ENCODE results near the gene TMEM14B. TPM values are rescaled to one million over a fixed set of nuclear protein-coding genes. Genes with fewer than 3 reads are reported as not detected.
"Not testable (repeated sequence)": the region's sequence is repeated elsewhere in the genome, so short reads cannot be mapped to it uniquely, and the experiment has no call there.

Gene TMEM14B
- total RNA-seq, 3 donors from 2014 or later, result 84.0 to 85.0 (median 84.4) TPM

GRCh38 chr6:10733151-10733715 is 14.4 kb upstream of the TMEM14B start:
- ATAC-seq, result no peak
- H3K4me3 Mint-ChIP-seq, result no peak overlapping the region
- H3K27me3 Mint-ChIP-seq (ENCODE audit: low read depth), result no peaks in the 10 kb centered on the region

GRCh38 chr6:10733863-10734262 is 13.7 kb upstream of the TMEM14B start:
- no peak overlapping the region for H3K4me3 Mint-ChIP-seq
- H3K36me3 Mint-ChIP-seq (ENCODE audit: insufficient read depth), result peaks cover 6% of the 10 kb centered on the region
- H3K4me1 Mint-ChIP-seq (ENCODE audit: low read depth), result peaks cover 4% of the 10 kb centered on the region
- no peak for DNase-seq
- no peak for ATAC-seq
- H3K9me3 Mint-ChIP-seq, result no peaks in the 10 kb centered on the region
- H3K27me3 Mint-ChIP-seq (ENCODE audit: low read depth), result no peaks in the 10 kb centered on the region

More at GRCh38 chr6:10733151-10733715, 14.4 kb upstream of the TMEM14B start:
- H3K4me1 Mint-ChIP-seq (ENCODE audit: low read depth), result peaks cover 4% of the 10 kb centered on the region
- H3K36me3 Mint-ChIP-seq (ENCODE audit: insufficient read depth), result peaks cover 6% of the 10 kb centered on the region
- H3K9me3 Mint-ChIP-seq, result no peaks in the 10 kb centered on the region
- no peak for DNase-seq

GRCh38 chr6:10736731-10737130 is 10.9 kb upstream of the TMEM14B start:
- H3K4me3 Mint-ChIP-seq, result no peak overlapping the region
- no peaks in the 10 kb centered on the region for H3K27me3 Mint-ChIP-seq (ENCODE audit: low read depth)
- no peak for ATAC-seq
- no peaks in the 10 kb centered on the region for H3K36me3 Mint-ChIP-seq (ENCODE audit: insufficient read depth)
- H3K9me3 Mint-ChIP-seq, result no peaks in the 10 kb centered on the region
- no peak for DNase-seq
- peaks cover 4% of the 10 kb centered on the region for H3K4me1 Mint-ChIP-seq (ENCODE audit: low read depth)

GRCh38 chr6:10740061-10740460 is 7.5 kb upstream of the TMEM14B start:
- no peaks in the 10 kb centered on the region for H3K9me3 Mint-ChIP-seq

GRCh38 chr6:10741643-10742042 is 6.0 kb upstream of the TMEM14B start:
- H3K27me3 Mint-ChIP-seq (ENCODE audit: low read depth); H3K9me3 Mint-ChIP-seq; H3K4me1 Mint-ChIP-seq (ENCODE audit: low read depth); DNase-seq; H3K36me3 Mint-ChIP-seq (ENCODE audit: insufficient read depth); H3K4me3 Mint-ChIP-seq; ATAC-seq: not testable (repeated sequence)

More at GRCh38 chr6:10740061-10740460, 7.5 kb upstream of the TMEM14B start:
- no peaks in the 10 kb centered on the region for H3K4me1 Mint-ChIP-seq (ENCODE audit: low read depth)
- no peak for DNase-seq
- H3K4me3 Mint-ChIP-seq, result no peak overlapping the region
- ATAC-seq, result no peak
- H3K27me3 Mint-ChIP-seq (ENCODE audit: low read depth), result no peaks in the 10 kb centered on the region
- H3K36me3 Mint-ChIP-seq (ENCODE audit: insufficient read depth), result peaks cover under 1% of the 10 kb centered on the region

- Mint-ChIP-seq H3K36me3 (ENCODE audit: insufficient read depth) (peaks cover 2% of the 10 kb centered on the region), H3K4me1 (ENCODE audit: low read depth) (peaks cover 9% of the 10 kb centered on the region), H3K27me3 (ENCODE audit: low read depth) (no peaks in the 10 kb centered on the region), H3K4me3 (no peak overlapping the region), H3K9me3 (no peaks in the 10 kb centered on the region)
- no peak for ATAC-seq
- no peak for DNase-seq
These were observed 5.4 kb upstream of the TMEM14B start for GRCh38 chr6:10742251-10742650.

GRCh38 chr6:10743515-10743914 is 4.1 kb upstream of the TMEM14B start:
- peaks cover 11% of the 10 kb centered on the region for H3K4me1 Mint-ChIP-seq (ENCODE audit: low read depth)
- H3K27me3 Mint-ChIP-seq (ENCODE audit: low read depth), result no peaks in the 10 kb centered on the region
- ATAC-seq, result no peak
- no peaks in the 10 kb centered on the region for H3K9me3 Mint-ChIP-seq
- no peak for DNase-seq
- peaks cover 2% of the 10 kb centered on the region for H3K36me3 Mint-ChIP-seq (ENCODE audit: insufficient read depth)
- no peak overlapping the region for H3K4me3 Mint-ChIP-seq

- Mint-ChIP-seq H3K4me1 (ENCODE audit: low read depth) (peaks cover 27% of the 10 kb centered on the region), H3K36me3 (ENCODE audit: insufficient read depth) (peaks cover 6% of the 10 kb centered on the region), H3K9me3 (no peaks in the 10 kb centered on the region), H3K4me3 (no peak overlapping the region), H3K27me3 (ENCODE audit: low read depth) (no peaks in the 10 kb centered on the region)
- DNase-seq (no peak), ATAC-seq (no peak)
These were observed 2.5 kb upstream of the TMEM14B start for GRCh38 chr6:10745116-10745515.

GRCh38 chr6:10746915-10747250 is 722 bp upstream of the TMEM14B start:
- Mint-ChIP-seq H3K9me3 (no peaks in the 10 kb centered on the region), H3K4me3 (peak overlapping the region; percentile 95), H3K27me3 (ENCODE audit: low read depth) (no peaks in the 10 kb centered on the region), H3K36me3 (ENCODE audit: insufficient read depth) (peaks cover 19% of the 10 kb centered on the region), H3K4me1 (ENCODE audit: low read depth) (peaks cover 35% of the 10 kb centered on the region)
- DNase-seq, result no peak
- no peak for ATAC-seq

- ATAC-seq (no peak), DNase-seq (no peak)
- H3K27me3 Mint-ChIP-seq (ENCODE audit: low read depth), result no peaks in the 10 kb centered on the region
- peak overlapping the region; percentile 95 for H3K4me3 Mint-ChIP-seq
- peaks cover 34% of the 10 kb centered on the region for H3K36me3 Mint-ChIP-seq (ENCODE audit: insufficient read depth)
- peaks cover 48% of the 10 kb centered on the region for H3K4me1 Mint-ChIP-seq (ENCODE audit: low read depth)
- H3K9me3 Mint-ChIP-seq, result no peaks in the 10 kb centered on the region
These were observed 2.1 kb downstream of the TMEM14B start for GRCh38 chr6:10749734-10750133.

- H3K4me3 Mint-ChIP-seq; DNase-seq; H3K27me3 Mint-ChIP-seq (ENCODE audit: low read depth); H3K9me3 Mint-ChIP-seq; ATAC-seq: not testable (repeated sequence)
- H3K4me1 Mint-ChIP-seq (ENCODE audit: low read depth), result peaks cover 53% of the 10 kb centered on the region
- H3K36me3 Mint-ChIP-seq (ENCODE audit: insufficient read depth), result peaks cover 39% of the 10 kb centered on the region
These were observed 3.0 kb downstream of the TMEM14B start for GRCh38 chr6:10750568-10750967.

GRCh38 chr6:10751757-10752156 is 4.2 kb downstream of the TMEM14B start:
- H3K4me1 Mint-ChIP-seq (ENCODE audit: low read depth), result peaks cover 49% of the 10 kb centered on the region
- H3K4me3 Mint-ChIP-seq; H3K27me3 Mint-ChIP-seq (ENCODE audit: low read depth); DNase-seq; H3K9me3 Mint-ChIP-seq; ATAC-seq: not testable (repeated sequence)
- peaks cover 44% of the 10 kb centered on the region for H3K36me3 Mint-ChIP-seq (ENCODE audit: insufficient read depth)

- Mint-ChIP-seq H3K4me1 (ENCODE audit: low read depth) (peaks cover 30% of the 10 kb centered on the region), H3K36me3 (ENCODE audit: insufficient read depth) (peaks cover 43% of the 10 kb centered on the region)
These were observed 8.5 kb downstream of the TMEM14B start for GRCh38 chr6:10756085-10756484.

GRCh38 chr6:10759312-10759839 is 11.8 kb downstream of the TMEM14B start:
- Mint-ChIP-seq H3K27me3 (ENCODE audit: low read depth) (no peaks in the 10 kb centered on the region), H3K4me1 (ENCODE audit: low read depth) (peaks cover 16% of the 10 kb centered on the region), H3K36me3 (ENCODE audit: insufficient read depth) (peaks cover 32% of the 10 kb centered on the region), H3K9me3 (no peaks in the 10 kb centered on the region), H3K4me3 (no peak overlapping the region)
- no peak for DNase-seq
- peak; percentile 35 to 58 for ATAC-seq

More at GRCh38 chr6:10756085-10756484, 8.5 kb downstream of the TMEM14B start:
- ATAC-seq (no peak), DNase-seq (no peak)
- Mint-ChIP-seq H3K4me3 (no peak overlapping the region), H3K9me3 (no peaks in the 10 kb centered on the region), H3K27me3 (ENCODE audit: low read depth) (no peaks in the 10 kb centered on the region)

- H3K27me3 Mint-ChIP-seq (ENCODE audit: low read depth), result no peaks in the 10 kb centered on the region
- H3K9me3 Mint-ChIP-seq, result no peaks in the 10 kb centered on the region
- H3K4me1 Mint-ChIP-seq (ENCODE audit: low read depth), result peaks cover 15% of the 10 kb centered on the region
- H3K36me3 Mint-ChIP-seq (ENCODE audit: insufficient read depth), result peaks cover 26% of the 10 kb centered on the region
- DNase-seq (no peak), ATAC-seq (no peak)
- H3K4me3 Mint-ChIP-seq, result no peak overlapping the region
These were observed 12.3 kb downstream of the TMEM14B start for GRCh38 chr6:10759884-10760329.

Measured in activated T-cell treated with anti-CD3 and anti-CD28 coated beads, Interleukin-2, amount 50 U/mL, for 4 hours (primary cell).